ENCODE data around the gene CCDC18. TPM values are rescaled to one million over a fixed set of nuclear protein-coding genes. Genes with fewer than 3 reads are reported as not detected.

The CCDC18 gene
- total RNA-seq, 1 experiment from 2014 or later, result 18.1 TPM

GRCh38 chr1:93288558-93288957 is 108.0 kb downstream of the CCDC18 start:
- H2AFZ ChIP-seq (ENCODE audit: low read depth, low read length, poor library complexity, severe bottlenecking), result no peak overlapping the region
- ChIA-PET CTCF (no interaction called here), POLR2A (no interaction called here), RAD21 (ENCODE audit: low non-redundant PET in 1 of 2, low total read pairs in 2 of 2, uncharacterized antibody in 2 of 2, unreplicated experiment in 2 of 2) (no interaction called here)
- H3K9me2 ChIP-seq (ENCODE audit: insufficient read depth), result no peaks in the 10 kb centered on the region
- H3K9me3 ChIP-seq (ENCODE audit: control insufficient read depth in 1 of 2, insufficient read depth in 1 of 2, low read depth in 1 of 2, low read length in 2 of 2), result no peaks in the 10 kb centered on the region
- H3K4me1 ChIP-seq (ENCODE audit: control insufficient read depth in 1 of 2, insufficient read depth in 2 of 2, low read length in 2 of 2), result no peaks in the 10 kb centered on the region
- ATAC-seq (no peak), DNase-seq (ENCODE audit: low read depth, low spot score) (no peak)
- no TSS peak for BruUV-seq (replicated peaks)
- no peaks in the 10 kb centered on the region for H4K20me1 ChIP-seq (ENCODE audit: insufficient read depth)
- H3K27me3 ChIP-seq (ENCODE audit: insufficient read depth, low read length), result no peaks in the 10 kb centered on the region
- H3K4me2 ChIP-seq (ENCODE audit: low read length), result no peak overlapping the region
- no peaks in the 10 kb centered on the region for H3K79me2 ChIP-seq (ENCODE audit: insufficient read depth, low read length)
- TF ChIP-seq ZFX (IDR thresholded peaks at IDR 0.05), result no peak
- TF ChIP-seq YY1 (IDR thresholded peaks at IDR 0.05; ENCODE audit: extremely low read depth, insufficient replicate concordance, low read depth, low read length), result no peak
- no peak for TF ChIP-seq CTCF (IDR thresholded peaks at IDR 0.05 in 2 of 3, conservative IDR thresholded peaks at IDR 0.05 in 1 of 3; ENCODE audit: borderline replicate concordance in 1 of 3, insufficient read depth in 1 of 3, low read depth in 2 of 3, low read length in 2 of 3)
- TF ChIP-seq REST (IDR thresholded peaks at IDR 0.05; ENCODE audit: low read depth), result no peak
- no peak for TF ChIP-seq ZNF274 (IDR thresholded peaks at IDR 0.05; ENCODE audit: low read depth, low read length)
- no peak for TF ChIP-seq TCF7L2 (IDR thresholded peaks at IDR 0.05; ENCODE audit: borderline replicate concordance, extremely low read depth, insufficient read depth, insufficient read length)
- no peak for TF ChIP-seq SRF (IDR thresholded peaks at IDR 0.05; ENCODE audit: low read depth)
- TF ChIP-seq SIN3A (IDR thresholded peaks at IDR 0.05; ENCODE audit: low read depth), result no peak
- TF ChIP-seq, protein P1, sequence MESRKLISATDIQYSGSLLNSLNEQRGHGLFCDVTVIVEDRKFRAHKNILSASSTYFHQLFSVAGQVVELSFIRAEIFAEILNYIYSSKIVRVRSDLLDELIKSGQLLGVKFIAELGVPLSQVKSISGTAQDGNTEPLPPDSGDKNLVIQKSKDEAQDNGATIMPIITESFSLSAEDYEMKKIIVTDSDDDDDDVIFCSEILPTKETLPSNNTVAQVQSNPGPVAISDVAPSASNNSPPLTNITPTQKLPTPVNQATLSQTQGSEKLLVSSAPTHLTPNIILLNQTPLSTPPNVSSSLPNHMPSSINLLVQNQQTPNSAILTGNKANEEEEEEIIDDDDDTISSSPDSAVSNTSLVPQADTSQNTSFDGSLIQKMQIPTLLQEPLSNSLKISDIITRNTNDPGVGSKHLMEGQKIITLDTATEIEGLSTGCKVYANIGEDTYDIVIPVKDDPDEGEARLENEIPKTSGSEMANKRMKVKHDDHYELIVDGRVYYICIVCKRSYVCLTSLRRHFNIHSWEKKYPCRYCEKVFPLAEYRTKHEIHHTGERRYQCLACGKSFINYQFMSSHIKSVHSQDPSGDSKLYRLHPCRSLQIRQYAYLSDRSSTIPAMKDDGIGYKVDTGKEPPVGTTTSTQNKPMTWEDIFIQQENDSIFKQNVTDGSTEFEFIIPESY (IDR thresholded peaks at IDR 0.05; ENCODE audit: extremely low read depth, insufficient replicate concordance, low read length), result no peak
- TF ChIP-seq FOSL1 (IDR thresholded peaks at IDR 0.05; ENCODE audit: low read depth), result no peak
- TF ChIP-seq CBX3 (IDR thresholded peaks at IDR 0.05; ENCODE audit: low read depth), result no peak
- TF ChIP-seq, protein P2, sequence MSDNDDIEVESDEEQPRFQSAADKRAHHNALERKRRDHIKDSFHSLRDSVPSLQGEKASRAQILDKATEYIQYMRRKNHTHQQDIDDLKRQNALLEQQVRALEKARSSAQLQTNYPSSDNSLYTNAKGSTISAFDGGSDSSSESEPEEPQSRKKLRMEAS (IDR thresholded peaks at IDR 0.05), result no peak
- TF ChIP-seq EZH2phosphoT487 (IDR thresholded peaks at IDR 0.05; ENCODE audit: borderline replicate concordance), result no peak
- no peak for TF ChIP-seq POLR2A (IDR thresholded peaks at IDR 0.05; ENCODE audit: borderline replicate concordance, extremely low read depth, insufficient read depth, insufficient read length)
- TF ChIP-seq EGR1 (IDR thresholded peaks at IDR 0.05; ENCODE audit: low read depth), result no peak
- no peaks in the 10 kb centered on the region; a peak in 1 of 4 replicates for H3K36me3 ChIP-seq (ENCODE audit: control insufficient read depth in 1 of 2, insufficient read depth in 2 of 2, low read length in 2 of 2)
- H3K4me3 ChIP-seq (replicated peaks in 1 of 2; ENCODE audit: low read depth in 1 of 2, low read length in 2 of 2), result no peak overlapping the region
- no peak overlapping the region for H3K9ac ChIP-seq (ENCODE audit: low read length)
- intact Hi-C loops (cut with micrococcal nuclease), result no loop called here
- no peak overlapping the region for H3K27ac ChIP-seq (ENCODE audit: low read depth, low read length)

Data from HCT116 (cell line).